Measurements from ENCODE around the gene PTPRN2.

PTPRN2 gene

DNA sequence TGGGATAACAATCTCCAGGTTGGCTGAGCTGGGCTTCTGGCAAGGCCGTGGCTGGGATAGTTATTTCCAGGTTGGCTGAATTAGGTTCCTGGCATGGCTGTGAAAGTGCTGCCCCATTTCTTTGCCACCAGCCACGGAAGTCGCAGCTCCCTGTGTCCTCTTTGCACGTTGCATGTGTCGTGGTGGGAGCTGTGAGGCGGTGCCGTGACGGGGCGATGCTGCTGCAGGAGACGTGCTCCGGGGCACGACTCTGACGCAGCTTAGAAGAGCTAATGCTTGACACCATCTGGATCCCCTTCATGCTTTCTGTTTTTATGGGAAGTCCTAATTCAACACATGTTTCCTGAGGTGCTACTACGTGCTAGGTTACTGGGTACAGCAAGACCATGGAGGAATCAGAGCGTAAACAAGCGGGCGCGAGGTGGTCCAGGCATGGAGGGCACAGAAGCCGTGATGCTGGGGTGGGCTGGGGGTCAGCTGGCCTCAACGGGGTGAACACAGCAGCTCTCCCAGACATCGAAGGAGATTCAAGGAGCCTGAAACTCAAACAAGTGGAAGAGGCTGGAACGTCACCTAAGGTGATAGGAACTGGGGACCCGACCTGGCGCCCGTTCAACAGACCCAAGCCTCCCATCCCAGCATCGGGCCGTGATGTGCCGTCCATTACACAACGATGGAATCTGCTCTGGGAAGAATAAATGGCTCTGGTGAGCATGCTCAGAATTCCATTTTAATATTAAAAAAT, 843.7 kb downstream of the PTPRN2 start:
- TF ChIP-seq, protein P1, sequence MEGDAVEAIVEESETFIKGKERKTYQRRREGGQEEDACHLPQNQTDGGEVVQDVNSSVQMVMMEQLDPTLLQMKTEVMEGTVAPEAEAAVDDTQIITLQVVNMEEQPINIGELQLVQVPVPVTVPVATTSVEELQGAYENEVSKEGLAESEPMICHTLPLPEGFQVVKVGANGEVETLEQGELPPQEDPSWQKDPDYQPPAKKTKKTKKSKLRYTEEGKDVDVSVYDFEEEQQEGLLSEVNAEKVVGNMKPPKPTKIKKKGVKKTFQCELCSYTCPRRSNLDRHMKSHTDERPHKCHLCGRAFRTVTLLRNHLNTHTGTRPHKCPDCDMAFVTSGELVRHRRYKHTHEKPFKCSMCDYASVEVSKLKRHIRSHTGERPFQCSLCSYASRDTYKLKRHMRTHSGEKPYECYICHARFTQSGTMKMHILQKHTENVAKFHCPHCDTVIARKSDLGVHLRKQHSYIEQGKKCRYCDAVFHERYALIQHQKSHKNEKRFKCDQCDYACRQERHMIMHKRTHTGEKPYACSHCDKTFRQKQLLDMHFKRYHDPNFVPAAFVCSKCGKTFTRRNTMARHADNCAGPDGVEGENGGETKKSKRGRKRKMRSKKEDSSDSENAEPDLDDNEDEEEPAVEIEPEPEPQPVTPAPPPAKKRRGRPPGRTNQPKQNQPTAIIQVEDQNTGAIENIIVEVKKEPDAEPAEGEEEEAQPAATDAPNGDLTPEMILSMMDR (IDR thresholded peaks at IDR 0.05; ENCODE audit: borderline replicate concordance, control extremely low read depth, extremely low read depth, insufficient read depth, missing control alignments): no peak
- in situ Hi-C loops (cut with MboI; ENCODE audit: low sequenced_read_pairs, unreplicated experiment): no loop called here
- DNase-seq (ENCODE audit: low spot score): no peak

DNA sequence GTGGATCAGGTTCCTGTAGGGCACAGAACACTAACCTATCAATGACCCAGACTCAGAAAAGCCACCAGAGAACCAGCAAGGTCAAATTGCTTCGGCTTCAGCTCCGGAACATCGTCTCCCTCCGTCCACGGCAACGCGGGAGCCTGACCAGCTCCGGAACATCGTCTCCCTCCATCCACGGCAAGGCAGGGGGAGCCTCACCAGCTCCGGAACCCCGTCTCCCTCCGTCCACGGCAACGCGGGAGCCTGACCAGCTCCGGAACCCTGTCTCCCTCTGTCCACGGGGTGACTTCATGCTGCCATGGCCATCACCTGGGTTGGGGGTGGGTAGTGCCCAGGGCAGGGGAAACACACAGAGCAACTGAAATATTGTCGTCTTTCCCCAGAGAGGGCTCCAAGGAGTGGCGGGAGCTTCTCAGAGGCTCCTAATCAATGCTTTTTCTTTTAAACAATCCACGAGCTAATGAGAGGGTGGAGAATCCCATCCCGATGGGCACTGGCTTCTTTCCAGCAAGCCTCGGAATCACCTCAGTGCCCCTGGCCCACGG, 847.3 kb downstream of the PTPRN2 start:
- DNase-seq (ENCODE audit: low spot score): no peak
- in situ Hi-C loops (cut with MboI; ENCODE audit: low sequenced_read_pairs, unreplicated experiment): no loop called here
- TF ChIP-seq, protein P1 (IDR thresholded peaks at IDR 0.05; ENCODE audit: borderline replicate concordance, control extremely low read depth, extremely low read depth, insufficient read depth, missing control alignments): no peak

DNA sequence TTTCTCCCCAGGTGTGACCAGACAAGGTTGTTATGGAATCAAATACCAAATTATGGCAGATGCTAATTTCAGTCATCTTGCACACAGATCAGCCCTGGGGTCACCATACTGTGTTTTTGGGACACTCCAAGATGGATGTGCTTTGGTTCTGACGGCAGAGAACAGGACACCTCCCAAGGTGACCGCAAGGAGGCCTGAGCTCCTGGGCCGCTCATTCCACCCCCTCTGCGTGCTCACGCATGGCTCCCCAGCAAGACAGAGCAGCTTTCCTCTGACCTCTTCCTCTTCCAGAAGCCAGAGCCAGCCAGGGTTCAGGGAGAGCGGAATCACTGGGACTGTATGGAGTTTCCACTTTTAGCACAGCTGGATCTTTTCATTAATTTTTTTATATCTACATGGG, 848.0 kb downstream of the PTPRN2 start:
- no peak for DNase-seq (ENCODE audit: low spot score)
- TF ChIP-seq, protein P1 (IDR thresholded peaks at IDR 0.05; ENCODE audit: borderline replicate concordance, control extremely low read depth, extremely low read depth, insufficient read depth, missing control alignments): no peak
- in situ Hi-C loops (cut with MboI; ENCODE audit: low sequenced_read_pairs, unreplicated experiment): no loop called here

DNA sequence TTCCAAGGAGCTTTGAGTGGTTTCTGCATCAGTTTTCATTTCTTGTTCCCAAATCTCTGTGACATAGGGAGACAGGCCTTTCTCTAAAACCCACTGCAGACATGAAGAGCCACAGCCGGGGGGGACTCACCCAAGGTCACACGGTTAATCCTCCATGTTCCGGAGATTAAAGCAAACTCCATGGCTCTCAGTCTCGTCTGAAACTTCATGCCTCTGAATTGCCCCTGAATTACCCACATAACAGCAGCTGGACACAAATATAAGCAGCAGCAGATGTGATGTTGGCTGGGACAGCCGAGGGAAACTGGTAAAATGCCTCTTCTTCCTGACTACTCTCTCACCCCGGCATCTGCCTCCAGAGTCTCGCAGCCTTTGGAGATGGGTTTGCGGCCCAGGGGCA, 848.6 kb downstream of the PTPRN2 start:
- in situ Hi-C loops (cut with MboI; ENCODE audit: low sequenced_read_pairs, unreplicated experiment): no loop called here
- TF ChIP-seq, protein P1 (IDR thresholded peaks at IDR 0.05; ENCODE audit: borderline replicate concordance, control extremely low read depth, extremely low read depth, insufficient read depth, missing control alignments): no peak
- DNase-seq (ENCODE audit: low spot score): no peak

DNA sequence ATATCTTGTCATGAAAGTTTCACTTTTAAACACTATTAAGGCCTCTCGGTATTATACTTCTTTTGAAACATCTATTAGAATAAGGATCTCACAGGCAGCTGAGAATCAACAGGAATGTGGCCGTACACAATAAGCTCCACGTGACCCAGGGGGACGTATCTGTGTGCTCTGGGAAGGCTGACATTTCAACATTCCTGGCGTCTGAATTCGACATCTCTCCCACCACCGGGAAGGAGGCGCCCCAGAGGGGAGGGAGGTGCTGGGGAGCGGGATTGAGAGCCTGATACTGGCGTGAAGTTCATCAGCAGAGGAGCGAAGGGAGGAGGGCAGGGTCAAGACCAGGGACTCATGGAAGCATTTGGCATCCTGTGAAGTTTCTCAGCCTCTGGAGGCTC, 849.6 kb downstream of the PTPRN2 start:
- in situ Hi-C loops (cut with MboI; ENCODE audit: low sequenced_read_pairs, unreplicated experiment): no loop called here
- TF ChIP-seq, protein P1 (IDR thresholded peaks at IDR 0.05; ENCODE audit: borderline replicate concordance, control extremely low read depth, extremely low read depth, insufficient read depth, missing control alignments): no peak
- DNase-seq (ENCODE audit: low spot score): no peak

DNA sequence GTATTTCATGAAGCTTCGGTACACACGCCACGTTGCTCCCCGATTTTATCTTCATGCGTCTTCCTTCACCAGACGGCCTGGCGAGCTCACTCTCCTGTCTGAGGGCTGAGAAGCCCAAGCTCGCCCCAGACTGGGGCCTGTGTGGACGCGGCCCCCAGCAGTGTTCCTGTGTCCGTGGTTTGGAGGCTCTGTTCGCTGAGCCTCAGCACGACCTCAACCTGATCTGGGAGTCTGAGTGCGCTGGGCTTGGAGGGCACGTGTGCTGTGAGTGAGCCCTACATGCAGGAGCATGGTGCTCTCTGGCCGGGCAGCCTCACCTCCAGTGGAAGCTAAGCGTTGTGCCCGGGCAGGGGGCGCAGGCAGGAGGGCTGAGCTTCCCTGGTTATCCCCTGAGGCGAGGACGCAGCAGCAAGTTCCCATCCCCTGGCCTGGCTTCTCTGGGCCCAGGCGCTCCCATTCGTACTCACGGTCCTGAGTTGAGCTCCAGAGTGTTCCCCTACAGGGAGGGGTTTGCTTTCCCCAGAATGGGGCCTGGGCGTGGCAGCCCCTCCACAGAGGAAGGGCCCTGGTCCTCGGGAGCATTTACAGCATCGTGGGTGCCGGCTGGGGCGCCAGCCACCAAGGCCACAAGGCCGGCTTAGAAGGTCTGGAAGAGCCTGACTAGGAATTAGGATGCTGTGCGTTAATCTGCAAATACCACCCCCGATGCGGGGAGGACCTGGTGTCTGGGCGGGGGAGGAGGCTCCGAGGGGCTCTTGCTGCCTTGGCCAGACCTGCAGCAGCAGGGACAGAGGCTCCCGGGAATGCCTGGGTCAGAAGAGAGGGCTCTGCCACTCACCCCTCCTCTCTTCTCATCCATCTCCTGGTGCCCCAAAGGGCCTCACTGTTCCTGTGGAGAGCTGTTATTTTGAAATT, 850.2 kb downstream of the PTPRN2 start:
- TF ChIP-seq, protein P1 (IDR thresholded peaks at IDR 0.05; ENCODE audit: borderline replicate concordance, control extremely low read depth, extremely low read depth, insufficient read depth, missing control alignments): no peak
- in situ Hi-C loops (cut with MboI; ENCODE audit: low sequenced_read_pairs, unreplicated experiment): no loop called here
- no peak for DNase-seq (ENCODE audit: low spot score)
